Uterus (tissue), 4 donors: ENCODE data around the gene FNDC1. TPM values are rescaled to one million over a fixed set of nuclear protein-coding genes. Genes with fewer than 3 reads are reported as not detected.

Experiments used
- DNase-seq, 2 donors: peaks; one replicate each; pipeline ENCODE4 v3.0.0-alpha.2; 2019 to 2020
- H3K27ac ChIP-seq, 2 donors: fragments of 200-600 bp; sonication (generic); 1 replicate in 1 of 2; 2 replicates in 1 of 2; pipeline ENCODE4 v1.5.1; 2016 to 2018
- H3K27me3 ChIP-seq, 2 donors: fragments of 200-600 bp; sonication (generic); one replicate each; pipeline ENCODE4 v1.5.1; 2018 to 2019; ENCODE audit warnings: control low read depth in 1 of 2
- H3K36me3 ChIP-seq, 2 donors: fragments of 200-600 bp; sonication (generic); one replicate each; pipeline ENCODE4 v1.5.1; 2019; ENCODE audit warnings: control low read depth in 1 of 2
- H3K4me1 ChIP-seq, 2 donors: fragments of 200-600 bp; sonication (generic); one replicate each; pipeline ENCODE4 v1.5.1; 2018 to 2019; ENCODE audit warnings: control low read depth in 1 of 2
- H3K4me3 ChIP-seq, 2 donors: fragments of 200-600 bp; sonication (generic); 1 replicate in 1 of 2; 2 replicates in 1 of 2; pipeline ENCODE4 v1.5.1; 2018 to 2019; ENCODE audit warnings: mild to moderate bottlenecking in 1 of 2
- H3K9me3 ChIP-seq, 2 donors: fragments of 200-600 bp; sonication (generic); one replicate each; pipeline ENCODE4 v1.5.1; 2019; ENCODE audit warnings: control low read depth in 1 of 2
- POLR2A ChIP-seq, 2 donors: fragments of 450-650 bp; IDR thresholded peaks; one replicate each; pipeline ENCODE4 v1.6.1; 2016; ENCODE audit warnings: antibody characterized with exemption in 2 of 2, mild to moderate bottlenecking in 1 of 2, moderate library complexity in 1 of 2
- intact Hi-C: fragments of 100-400 bp; cut with DNase I; formaldehyde crosslinking; loops from one replicate; pipeline ENCODE4 v1.15.1; 2023; ENCODE audit warnings: low total_unique reads
- total RNA-seq, 4 donors: library from RNA; depleted of rRNA in 3 of 4; stranded (reverse); fragments of >200 nt in 3 of 4; gene quantifications; one replicate each; pipeline versions ENCODE4 v1.1.0 to v1.2.4, GENCODE V29; 2014 to 2023
- TF ChIP-seq, protein P1 (sequence below), 4 experiments: fragments of 200-600 bp in 2 of 4; fragments of 450-650 bp in 2 of 4; sonication (generic) in 2 of 4; IDR thresholded peaks; one replicate each; pipeline ENCODE4 v1.5.1; 2016 to 2019; ENCODE audit warnings: antibody characterized with exemption in 4 of 4, mild to moderate bottlenecking in 2 of 4, moderate library complexity in 1 of 4
- donor health status: DM: yes; HTN: yes; CAD: no.

Gene FNDC1
- total RNA-seq, 4 donors from 2014 or later = 0.26 to 28.1 (median 0.55) TPM; not detected in 1

- no peak for TF ChIP-seq POLR2A (IDR thresholded peaks at IDR 0.05)
- TF ChIP-seq, protein P1, sequence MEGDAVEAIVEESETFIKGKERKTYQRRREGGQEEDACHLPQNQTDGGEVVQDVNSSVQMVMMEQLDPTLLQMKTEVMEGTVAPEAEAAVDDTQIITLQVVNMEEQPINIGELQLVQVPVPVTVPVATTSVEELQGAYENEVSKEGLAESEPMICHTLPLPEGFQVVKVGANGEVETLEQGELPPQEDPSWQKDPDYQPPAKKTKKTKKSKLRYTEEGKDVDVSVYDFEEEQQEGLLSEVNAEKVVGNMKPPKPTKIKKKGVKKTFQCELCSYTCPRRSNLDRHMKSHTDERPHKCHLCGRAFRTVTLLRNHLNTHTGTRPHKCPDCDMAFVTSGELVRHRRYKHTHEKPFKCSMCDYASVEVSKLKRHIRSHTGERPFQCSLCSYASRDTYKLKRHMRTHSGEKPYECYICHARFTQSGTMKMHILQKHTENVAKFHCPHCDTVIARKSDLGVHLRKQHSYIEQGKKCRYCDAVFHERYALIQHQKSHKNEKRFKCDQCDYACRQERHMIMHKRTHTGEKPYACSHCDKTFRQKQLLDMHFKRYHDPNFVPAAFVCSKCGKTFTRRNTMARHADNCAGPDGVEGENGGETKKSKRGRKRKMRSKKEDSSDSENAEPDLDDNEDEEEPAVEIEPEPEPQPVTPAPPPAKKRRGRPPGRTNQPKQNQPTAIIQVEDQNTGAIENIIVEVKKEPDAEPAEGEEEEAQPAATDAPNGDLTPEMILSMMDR (IDR thresholded peaks at IDR 0.05) = no peak
- no peaks in the 10 kb centered on the region for H3K9me3 ChIP-seq
- peak overlapping the region in 1 of 2 donors; percentile 19 for H3K27ac ChIP-seq
- intact Hi-C loops = no loop called here
- H3K4me1 ChIP-seq = peaks cover 0 to 7% of the 10 kb centered on the region in 2 donors
- no peak overlapping the region for H3K4me3 ChIP-seq
- H3K36me3 ChIP-seq = no peaks in the 10 kb centered on the region
- no peaks in the 10 kb centered on the region for H3K27me3 ChIP-seq
- no peak for DNase-seq
These were observed 142.4 kb downstream of the FNDC1 start for GRCh38 chr6:159311618-159312017.

GRCh38 chr6:159312206-159312605 is 143.0 kb downstream of the FNDC1 start:
- intact Hi-C loops = no loop called here
- Histone ChIP-seq H3K27ac (peak overlapping the region in 1 of 2 donors; percentile 19), H3K36me3 (no peaks in the 10 kb centered on the region), H3K4me3 (no peak overlapping the region), H3K4me1 (peaks cover 0 to 7% of the 10 kb centered on the region in 2 donors), H3K27me3 (no peaks in the 10 kb centered on the region), H3K9me3 (no peaks in the 10 kb centered on the region)
- DNase-seq = no peak
- no peak for TF ChIP-seq POLR2A (IDR thresholded peaks at IDR 0.05)
- TF ChIP-seq, protein P1 (IDR thresholded peaks at IDR 0.05) = no peak

DNA sequence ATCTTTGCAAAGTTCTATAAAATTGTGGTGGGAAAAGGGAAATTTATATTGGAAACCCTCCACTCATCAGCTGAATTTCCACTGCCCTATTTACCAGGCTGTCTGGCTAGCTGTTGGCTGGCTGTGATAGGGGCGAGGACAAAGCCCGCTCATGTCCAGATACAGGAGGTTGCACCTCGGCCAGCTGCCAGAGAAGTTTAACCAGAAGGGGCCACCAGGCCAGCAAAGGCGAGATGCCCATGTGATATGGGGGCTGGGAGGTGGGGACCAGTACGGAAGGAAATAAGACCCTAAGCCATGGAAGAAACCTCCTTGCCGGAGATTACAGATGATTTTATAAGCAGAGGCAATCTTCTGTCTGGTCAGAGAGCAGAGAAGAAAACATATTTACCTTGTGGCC is 143.8 kb downstream of the FNDC1 start:
- intact Hi-C loops = no loop called here
- TF ChIP-seq POLR2A (IDR thresholded peaks at IDR 0.05) = no peak
- no peak for DNase-seq

DNA sequence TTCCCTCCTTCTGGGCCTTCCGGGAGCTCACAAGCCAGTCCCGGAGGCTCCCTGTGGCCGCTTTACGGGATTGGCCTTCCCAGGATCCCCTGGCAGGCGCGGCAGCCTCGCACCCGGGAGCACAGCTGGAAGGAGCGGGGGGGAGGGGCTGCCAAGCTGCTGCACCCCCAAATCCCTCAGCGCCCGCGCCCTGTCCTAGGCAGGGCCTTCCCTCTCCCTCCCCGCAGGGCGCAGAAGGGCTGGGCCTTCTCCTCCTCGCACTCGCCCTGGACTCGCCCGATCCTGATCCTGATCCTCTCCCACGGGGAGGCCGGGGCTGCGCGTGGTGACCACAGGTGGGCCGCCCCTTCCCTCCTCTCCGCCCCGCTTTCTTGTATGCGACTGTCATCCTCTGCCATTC is 146.4 kb downstream of the FNDC1 start:
- Histone ChIP-seq H3K27ac (no peak overlapping the region), H3K36me3 (no peaks in the 10 kb centered on the region), H3K4me1 (no peaks in the 10 kb centered on the region), H3K4me3 (no peak overlapping the region), H3K27me3 (no peaks in the 10 kb centered on the region), H3K9me3 (no peaks in the 10 kb centered on the region)
- intact Hi-C loops = no loop called here
- no peak for DNase-seq
- TF ChIP-seq POLR2A (IDR thresholded peaks at IDR 0.05) = no peak
- TF ChIP-seq, protein P1 (IDR thresholded peaks at IDR 0.05) = no peak

More for the DNA sequence above, 143.8 kb downstream of the FNDC1 start:
- no peaks in the 10 kb centered on the region for H3K36me3 ChIP-seq
- peaks cover 0 to under 1% of the 10 kb centered on the region in 2 donors for H3K4me1 ChIP-seq
- H3K4me3 ChIP-seq = no peak overlapping the region
- no peaks in the 10 kb centered on the region for H3K27me3 ChIP-seq
- no peaks in the 10 kb centered on the region for H3K9me3 ChIP-seq
- H3K27ac ChIP-seq = no peak overlapping the region

DNA sequence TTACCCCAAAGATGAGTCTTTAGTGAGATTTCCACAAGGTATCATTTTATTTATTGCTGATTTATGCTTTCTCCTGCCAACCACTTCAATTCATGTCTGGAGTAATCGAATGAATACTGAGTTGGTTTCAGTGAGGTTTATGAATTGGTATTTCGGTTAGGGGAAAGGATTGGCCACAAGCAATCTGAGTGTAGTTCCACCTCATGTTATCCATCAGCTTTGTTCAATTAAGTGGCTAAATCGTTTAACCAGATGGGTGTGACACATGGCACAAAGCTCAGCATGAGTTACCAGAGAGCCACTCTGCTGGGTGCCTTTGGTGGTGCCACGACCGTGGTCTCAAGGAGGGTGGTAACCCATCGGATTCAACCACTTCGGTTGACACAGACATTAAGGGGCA is 148.2 kb downstream of the FNDC1 start:
- Histone ChIP-seq H3K9me3 (no peaks in the 10 kb centered on the region), H3K4me1 (no peaks in the 10 kb centered on the region), H3K4me3 (no peak overlapping the region), H3K27me3 (no peaks in the 10 kb centered on the region), H3K36me3 (no peaks in the 10 kb centered on the region), H3K27ac (no peak overlapping the region)
- intact Hi-C loops = no loop called here
- TF ChIP-seq, protein P1 (IDR thresholded peaks at IDR 0.05) = no peak
- no peak for TF ChIP-seq POLR2A (IDR thresholded peaks at IDR 0.05)
- no peak for DNase-seq

- H3K4me3 ChIP-seq = no peak overlapping the region
- no peak for TF ChIP-seq POLR2A (IDR thresholded peaks at IDR 0.05)
- TF ChIP-seq, protein P1 (IDR thresholded peaks at IDR 0.05) = no peak
- intact Hi-C loops = no loop called here
- no peaks in the 10 kb centered on the region for H3K9me3 ChIP-seq
- H3K36me3 ChIP-seq = no peaks in the 10 kb centered on the region
- no peaks in the 10 kb centered on the region for H3K27me3 ChIP-seq
- no peak overlapping the region for H3K27ac ChIP-seq
- DNase-seq = no peak
- H3K4me1 ChIP-seq = no peaks in the 10 kb centered on the region
These were observed 152.1 kb downstream of the FNDC1 start for GRCh38 chr6:159321267-159321666.
